ENCODE results near the gene TYSND1. TPM values are rescaled to one million over a fixed set of nuclear protein-coding genes. Genes with fewer than 3 reads are reported as not detected.

TYSND1 gene
- total RNA-seq, 1 donor: 15.6 TPM

- DNase-seq (ENCODE audit: insufficient read length, low spot score, missing footprints): no peak
These were observed 25.1 kb downstream of the TYSND1 start for GRCh38 chr10:70121281-70121949.

GRCh38 chr10:70120417-70120816 is 26.1 kb downstream of the TYSND1 start:
- Histone ChIP-seq H3K9me3 (ENCODE audit: low read depth, low read length) (no peaks in the 10 kb centered on the region), H3K27ac (ENCODE audit: low read depth, low read length) (no peak overlapping the region), H3K36me3 (ENCODE audit: insufficient read depth, low read length) (peaks cover 21% of the 10 kb centered on the region), H3K4me1 (ENCODE audit: insufficient read depth, low read length) (no peaks in the 10 kb centered on the region), H3K27me3 (ENCODE audit: insufficient read depth, low read length) (no peaks in the 10 kb centered on the region), H4K20me1 (ENCODE audit: insufficient read depth, low read length) (peaks cover 11% of the 10 kb centered on the region), H3K4me2 (ENCODE audit: insufficient read depth, low read length) (no peak overlapping the region), H2AFZ (ENCODE audit: low read length) (no peak overlapping the region), H3K4me3 (ENCODE audit: insufficient read depth, low read length) (no peak overlapping the region), H3K79me2 (ENCODE audit: insufficient read depth, low read length) (no peaks in the 10 kb centered on the region)
- no peak for TF ChIP-seq CTCF (IDR thresholded peaks at IDR 0.05; ENCODE audit: extremely low read depth, low read depth, low read length)
- no peak for DNase-seq (ENCODE audit: insufficient read length, low spot score, missing footprints)

More at GRCh38 chr10:70121281-70121949, 25.1 kb downstream of the TYSND1 start:
- no peak for TF ChIP-seq CTCF (IDR thresholded peaks at IDR 0.05; ENCODE audit: extremely low read depth, low read depth, low read length)
- H3K4me3 ChIP-seq (ENCODE audit: insufficient read depth, low read length): no peak overlapping the region
- H4K20me1 ChIP-seq (ENCODE audit: insufficient read depth, low read length): peaks cover 4% of the 10 kb centered on the region
- H2AFZ ChIP-seq (ENCODE audit: low read length): no peak overlapping the region
- no peak overlapping the region for H3K27ac ChIP-seq (ENCODE audit: low read depth, low read length)
- H3K9me3 ChIP-seq (ENCODE audit: low read depth, low read length): no peaks in the 10 kb centered on the region
- peaks cover under 1% of the 10 kb centered on the region for H3K79me2 ChIP-seq (ENCODE audit: insufficient read depth, low read length)
- H3K4me2 ChIP-seq (ENCODE audit: insufficient read depth, low read length): no peak overlapping the region
- H3K36me3 ChIP-seq (ENCODE audit: insufficient read depth, low read length): peaks cover 17% of the 10 kb centered on the region
- no peaks in the 10 kb centered on the region for H3K4me1 ChIP-seq (ENCODE audit: insufficient read depth, low read length)
- H3K27me3 ChIP-seq (ENCODE audit: insufficient read depth, low read length): no peaks in the 10 kb centered on the region

- Histone ChIP-seq H3K4me2 (ENCODE audit: insufficient read depth, low read length) (no peak overlapping the region), H4K20me1 (ENCODE audit: insufficient read depth, low read length) (peaks cover 11% of the 10 kb centered on the region), H3K36me3 (ENCODE audit: insufficient read depth, low read length) (peaks cover 28% of the 10 kb centered on the region), H3K4me1 (ENCODE audit: insufficient read depth, low read length) (no peaks in the 10 kb centered on the region), H3K9me3 (ENCODE audit: low read depth, low read length) (no peaks in the 10 kb centered on the region), H3K4me3 (ENCODE audit: insufficient read depth, low read length) (no peak overlapping the region), H2AFZ (ENCODE audit: low read length) (no peak overlapping the region), H3K27ac (ENCODE audit: low read depth, low read length) (no peak overlapping the region), H3K79me2 (ENCODE audit: insufficient read depth, low read length) (no peaks in the 10 kb centered on the region), H3K27me3 (ENCODE audit: insufficient read depth, low read length) (no peaks in the 10 kb centered on the region)
- DNase-seq (ENCODE audit: insufficient read length, low spot score, missing footprints): no peak
- TF ChIP-seq CTCF (IDR thresholded peaks at IDR 0.05; ENCODE audit: extremely low read depth, low read depth, low read length): no peak
These were observed 26.9 kb downstream of the TYSND1 start for GRCh38 chr10:70119623-70120022.

- Histone ChIP-seq H3K4me1 (ENCODE audit: insufficient read depth, low read length) (no peaks in the 10 kb centered on the region), H3K4me3 (ENCODE audit: insufficient read depth, low read length) (no peak overlapping the region), H4K20me1 (ENCODE audit: insufficient read depth, low read length) (peaks cover 11% of the 10 kb centered on the region), H3K79me2 (ENCODE audit: insufficient read depth, low read length) (no peaks in the 10 kb centered on the region), H3K4me2 (ENCODE audit: insufficient read depth, low read length) (no peak overlapping the region), H2AFZ (ENCODE audit: low read length) (no peak overlapping the region), H3K27ac (ENCODE audit: low read depth, low read length) (no peak overlapping the region), H3K9me3 (ENCODE audit: low read depth, low read length) (no peaks in the 10 kb centered on the region), H3K27me3 (ENCODE audit: insufficient read depth, low read length) (no peaks in the 10 kb centered on the region), H3K36me3 (ENCODE audit: insufficient read depth, low read length) (peaks cover 29% of the 10 kb centered on the region)
- no peak for DNase-seq (ENCODE audit: insufficient read length, low spot score, missing footprints)
- no peak for TF ChIP-seq CTCF (IDR thresholded peaks at IDR 0.05; ENCODE audit: extremely low read depth, low read depth, low read length)
These were observed 27.3 kb downstream of the TYSND1 start for GRCh38 chr10:70119197-70119596.
